HEK293 (cell line): Measurements from ENCODE around the gene AGAP5.
"Not testable (repeated sequence)": the region's sequence is repeated elsewhere in the genome, so short reads cannot be mapped to it uniquely, and the experiment has no call there.

Experiments used
- CTCF ChIA-PET: fragments of 350-600 bp; formaldehyde crosslinking; extraction: SDS; loops from one replicate; lab custom pipeline; 2021; ENCODE audit warnings: antibody characterized with exemption; lab: Yijun Ruan, JAX
- POLR2A ChIA-PET: fragments of 300-600 bp; formaldehyde crosslinking; extraction: SDS; loops from one replicate; lab custom pipeline; 2020; ENCODE audit warnings: antibody characterized with exemption, inconsistent platforms; lab: Yijun Ruan, JAX
- H3K27ac ChIP-seq: fragments of 200-500 bp; sonication (Bioruptor generic); 2 replicates; pipeline ENCODE4 v1.5.1; 2014; ENCODE audit warnings: low read depth, low read length, control low read depth, inconsistent platforms; ENCODE audit errors: extremely low read depth
- H3K36me3 ChIP-seq, 2 experiments: fragments of 200-500 bp in 1 of 2; sonication (Bioruptor generic) in 1 of 2; 1 replicate in 1 of 2; 2 replicates in 1 of 2; pipeline ENCODE4 v1.5.1; 2014 to 2017; ENCODE audit warnings: inconsistent platforms in 2 of 2, low read length in 2 of 2; ENCODE audit not compliant: control insufficient read depth in 2 of 2, insufficient read depth in 1 of 2
- H3K4me1 ChIP-seq: fragments of 200-500 bp; sonication (Bioruptor generic); 2 replicates; pipeline ENCODE4 v1.5.1; 2014; ENCODE audit warnings: mild to moderate bottlenecking, low read length, inconsistent platforms; ENCODE audit not compliant: control insufficient read depth, insufficient read depth
- H3K4me3 ChIP-seq: 2 replicates; pipeline ENCODE4 v1.5.1; 2011; ENCODE audit warnings: low read depth, mild to moderate bottlenecking, control low read depth, low read length, moderate library complexity
- H3K9me3 ChIP-seq: fragments of 200-500 bp; sonication (Bioruptor generic); 2 replicates; pipeline ENCODE4 v1.5.1; 2014; ENCODE audit warnings: low read depth, low read length, inconsistent platforms; ENCODE audit not compliant: control insufficient read depth, insufficient read depth
- AEBP2 ChIP-seq: fragments of 450-650 bp; formaldehyde crosslinking; IDR thresholded peaks from 2 replicates; pipeline ENCODE4 v1.5.1; 2016; ENCODE audit warnings: missing biosample characterization, missing genetic modification characterization, borderline replicate concordance
- KLF10 ChIP-seq: fragments of 450-650 bp; IDR thresholded peaks from 2 replicates; pipeline ENCODE4 v1.5.1; 2018; ENCODE audit warnings: missing biosample characterization, mild to moderate bottlenecking, missing genetic modification characterization
- ZFHX2 ChIP-seq: fragments of 450-650 bp; formaldehyde crosslinking; conservative IDR thresholded peaks from 2 replicates; pipeline ENCODE4 v1.5.1; 2016; ENCODE audit warnings: missing biosample characterization, missing genetic modification characterization
- ZNF155 ChIP-seq: fragments of 450-650 bp; formaldehyde crosslinking; IDR thresholded peaks from 2 replicates; pipeline ENCODE4 v1.5.1; 2016; ENCODE audit warnings: missing biosample characterization, missing genetic modification characterization
- ZNF18 ChIP-seq: fragments of 450-650 bp; formaldehyde crosslinking; IDR thresholded peaks from 2 replicates; pipeline ENCODE4 v1.5.1; 2016; ENCODE audit warnings: missing biosample characterization, missing genetic modification characterization
- ZNF2 ChIP-seq: fragments of 450-650 bp; formaldehyde crosslinking; IDR thresholded peaks from 2 replicates; pipeline ENCODE4 v1.5.1; 2016; ENCODE audit warnings: missing biosample characterization, missing genetic modification characterization
- ZNF521 ChIP-seq: fragments of 450-650 bp; formaldehyde crosslinking; IDR thresholded peaks from 2 replicates; pipeline ENCODE4 v1.5.1; 2017; ENCODE audit warnings: missing biosample characterization, mild to moderate bottlenecking, missing genetic modification characterization
- ZNF701 ChIP-seq: fragments of 450-650 bp; formaldehyde crosslinking; IDR thresholded peaks from 2 replicates; pipeline ENCODE4 v1.5.1; 2016; ENCODE audit warnings: missing biosample characterization, missing genetic modification characterization
- ZNF768 ChIP-seq: fragments of 450-650 bp; formaldehyde crosslinking; IDR thresholded peaks from 2 replicates; pipeline ENCODE4 v1.5.1; 2018; ENCODE audit warnings: missing biosample characterization, mild to moderate bottlenecking, missing genetic modification characterization
- ZNF791 ChIP-seq: fragments of 450-650 bp; formaldehyde crosslinking; IDR thresholded peaks from 2 replicates; pipeline ENCODE4 v1.5.1; 2016; ENCODE audit warnings: missing biosample characterization, missing genetic modification characterization
- ZNF830 ChIP-seq: fragments of 450-650 bp; IDR thresholded peaks from 2 replicates; pipeline ENCODE4 v1.5.0; 2018; ENCODE audit warnings: missing biosample characterization, missing genetic modification characterization, low read depth, mild to moderate bottlenecking, moderate library complexity
- ZXDB ChIP-seq: fragments of 450-650 bp; formaldehyde crosslinking; IDR thresholded peaks from 2 replicates; pipeline ENCODE4 v1.5.1; 2016; ENCODE audit warnings: missing biosample characterization, missing genetic modification characterization
- TF ChIP-seq, protein P1 (sequence below): fragments of 450-650 bp; formaldehyde crosslinking; IDR thresholded peaks from 2 replicates; pipeline ENCODE4 v1.5.1; 2016; ENCODE audit warnings: missing biosample characterization, missing genetic modification characterization
- TF ChIP-seq, protein P2 (sequence below): fragments of 450-650 bp; formaldehyde crosslinking; IDR thresholded peaks from 2 replicates; pipeline ENCODE4 v1.5.1; 2016; ENCODE audit warnings: missing biosample characterization, missing genetic modification characterization
- TF ChIP-seq, protein P3 (sequence below): fragments of 450-650 bp; formaldehyde crosslinking; IDR thresholded peaks from 2 replicates; pipeline ENCODE4 v1.5.1; 2016; ENCODE audit warnings: missing biosample characterization, missing genetic modification characterization
- TF ChIP-seq, protein P4 (sequence below): fragments of 450-650 bp; formaldehyde crosslinking; conservative IDR thresholded peaks from 2 replicates; pipeline ENCODE4 v1.5.1; 2016; ENCODE audit warnings: low read depth, missing biosample characterization, missing genetic modification characterization
- TF ChIP-seq, protein P5 (sequence below): fragments of 450-650 bp; formaldehyde crosslinking; IDR thresholded peaks from 2 replicates; pipeline ENCODE4 v1.5.1; 2016; ENCODE audit warnings: missing biosample characterization, missing genetic modification characterization

AGAP5 gene

GRCh38 chr10:73697675-73698159, at the start of gene AGAP5:
AGAP5 (minus strand) TSS chr10:73698109; CDS start chr10:73697755, 354 bp downstream.
- H3K9me3 ChIP-seq, CTCF ChIA-PET, POLR2A ChIA-PET, H3K36me3 ChIP-seq, H3K27ac ChIP-seq, H3K4me3 ChIP-seq, H3K4me1 ChIP-seq: not testable (repeated sequence)

- H3K36me3 ChIP-seq, result peaks cover 33 to 55% of the 10 kb centered on the region in 2 experiments
- TF ChIP-seq ZNF155 (no peak), ZNF701 (tag by site-specific recombination) (no peak), ZNF2 (tag by site-specific recombination) (no peak), ZNF521 (tag by site-specific recombination) (no peak), ZNF791 (no peak), AEBP2 (tag by site-specific recombination) (no peak), ZFHX2 (tag by site-specific recombination) (no peak), ZNF18 (tag by site-specific recombination) (no peak), KLF10 (tag by site-specific recombination) (no peak), ZNF830 (no peak), ZNF768 (tag by site-specific recombination) (no peak), ZXDB (tag by site-specific recombination) (no peak)
- TF ChIP-seq, protein P1, sequence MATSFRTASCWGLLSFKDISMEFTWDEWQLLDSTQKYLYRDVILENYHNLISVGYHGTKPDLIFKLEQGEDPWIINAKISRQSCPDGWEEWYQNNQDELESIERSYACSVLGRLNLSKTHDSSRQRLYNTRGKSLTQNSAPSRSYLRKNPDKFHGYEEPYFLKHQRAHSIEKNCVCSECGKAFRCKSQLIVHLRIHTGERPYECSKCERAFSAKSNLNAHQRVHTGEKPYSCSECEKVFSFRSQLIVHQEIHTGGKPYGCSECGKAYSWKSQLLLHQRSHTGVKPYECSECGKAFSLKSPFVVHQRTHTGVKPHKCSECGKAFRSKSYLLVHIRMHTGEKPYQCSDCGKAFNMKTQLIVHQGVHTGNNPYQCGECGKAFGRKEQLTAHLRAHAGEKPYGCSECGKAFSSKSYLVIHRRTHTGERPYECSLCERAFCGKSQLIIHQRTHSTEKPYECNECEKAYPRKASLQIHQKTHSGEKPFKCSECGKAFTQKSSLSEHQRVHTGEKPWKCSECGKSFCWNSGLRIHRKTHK (tag by site-specific recombination), result no peak
- TF ChIP-seq, protein P2, sequence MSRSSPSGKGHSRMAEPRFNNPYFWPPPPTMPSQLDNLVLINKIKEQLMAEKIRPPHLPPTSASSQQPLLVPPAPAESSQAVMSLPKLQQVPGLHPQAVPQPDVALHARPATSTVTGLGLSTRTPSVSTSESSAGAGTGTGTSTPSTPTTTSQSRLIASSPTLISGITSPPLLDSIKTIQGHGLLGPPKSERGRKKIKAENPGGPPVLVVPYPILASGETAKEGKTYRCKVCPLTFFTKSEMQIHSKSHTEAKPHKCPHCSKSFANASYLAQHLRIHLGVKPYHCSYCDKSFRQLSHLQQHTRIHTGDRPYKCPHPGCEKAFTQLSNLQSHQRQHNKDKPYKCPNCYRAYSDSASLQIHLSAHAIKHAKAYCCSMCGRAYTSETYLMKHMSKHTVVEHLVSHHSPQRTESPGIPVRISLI (tag by site-specific recombination), result no peak
- TF ChIP-seq, protein P3, sequence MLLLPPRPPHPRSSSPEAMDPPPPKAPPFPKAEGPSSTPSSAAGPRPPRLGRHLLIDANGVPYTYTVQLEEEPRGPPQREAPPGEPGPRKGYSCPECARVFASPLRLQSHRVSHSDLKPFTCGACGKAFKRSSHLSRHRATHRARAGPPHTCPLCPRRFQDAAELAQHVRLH (tag by site-specific recombination), result no peak
- TF ChIP-seq, protein P4, sequence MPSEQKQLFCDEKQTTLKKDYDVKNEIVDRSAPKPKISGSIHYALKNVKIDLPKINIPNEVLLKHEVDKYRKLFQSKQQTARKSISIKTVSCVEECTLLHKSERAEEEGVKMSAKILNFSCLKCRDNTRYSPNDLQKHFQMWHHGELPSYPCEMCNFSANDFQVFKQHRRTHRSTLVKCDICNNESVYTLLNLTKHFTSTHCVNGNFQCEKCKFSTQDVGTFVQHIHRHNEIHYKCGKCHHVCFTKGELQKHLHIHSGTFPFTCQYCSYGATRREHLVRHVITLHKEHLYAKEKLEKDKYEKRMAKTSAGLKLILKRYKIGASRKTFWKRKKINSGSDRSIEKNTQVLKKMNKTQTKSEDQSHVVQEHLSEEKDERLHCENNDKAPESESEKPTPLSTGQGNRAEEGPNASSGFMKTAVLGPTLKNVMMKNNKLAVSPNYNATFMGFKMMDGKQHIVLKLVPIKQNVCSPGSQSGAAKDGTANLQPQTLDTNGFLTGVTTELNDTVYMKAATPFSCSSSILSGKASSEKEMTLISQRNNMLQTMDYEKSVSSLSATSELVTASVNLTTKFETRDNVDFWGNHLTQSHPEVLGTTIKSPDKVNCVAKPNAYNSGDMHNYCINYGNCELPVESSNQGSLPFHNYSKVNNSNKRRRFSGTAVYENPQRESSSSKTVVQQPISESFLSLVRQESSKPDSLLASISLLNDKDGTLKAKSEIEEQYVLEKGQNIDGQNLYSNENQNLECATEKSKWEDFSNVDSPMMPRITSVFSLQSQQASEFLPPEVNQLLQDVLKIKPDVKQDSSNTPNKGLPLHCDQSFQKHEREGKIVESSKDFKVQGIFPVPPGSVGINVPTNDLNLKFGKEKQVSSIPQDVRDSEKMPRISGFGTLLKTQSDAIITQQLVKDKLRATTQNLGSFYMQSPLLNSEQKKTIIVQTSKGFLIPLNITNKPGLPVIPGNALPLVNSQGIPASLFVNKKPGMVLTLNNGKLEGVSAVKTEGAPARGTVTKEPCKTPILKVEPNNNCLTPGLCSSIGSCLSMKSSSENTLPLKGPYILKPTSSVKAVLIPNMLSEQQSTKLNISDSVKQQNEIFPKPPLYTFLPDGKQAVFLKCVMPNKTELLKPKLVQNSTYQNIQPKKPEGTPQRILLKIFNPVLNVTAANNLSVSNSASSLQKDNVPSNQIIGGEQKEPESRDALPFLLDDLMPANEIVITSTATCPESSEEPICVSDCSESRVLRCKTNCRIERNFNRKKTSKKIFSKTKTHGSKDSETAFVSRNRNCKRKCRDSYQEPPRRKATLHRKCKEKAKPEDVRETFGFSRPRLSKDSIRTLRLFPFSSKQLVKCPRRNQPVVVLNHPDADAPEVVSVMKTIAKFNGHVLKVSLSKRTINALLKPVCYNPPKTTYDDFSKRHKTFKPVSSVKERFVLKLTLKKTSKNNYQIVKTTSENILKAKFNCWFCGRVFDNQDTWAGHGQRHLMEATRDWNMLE (tag by site-specific recombination), result no peak
- TF ChIP-seq, protein P5, sequence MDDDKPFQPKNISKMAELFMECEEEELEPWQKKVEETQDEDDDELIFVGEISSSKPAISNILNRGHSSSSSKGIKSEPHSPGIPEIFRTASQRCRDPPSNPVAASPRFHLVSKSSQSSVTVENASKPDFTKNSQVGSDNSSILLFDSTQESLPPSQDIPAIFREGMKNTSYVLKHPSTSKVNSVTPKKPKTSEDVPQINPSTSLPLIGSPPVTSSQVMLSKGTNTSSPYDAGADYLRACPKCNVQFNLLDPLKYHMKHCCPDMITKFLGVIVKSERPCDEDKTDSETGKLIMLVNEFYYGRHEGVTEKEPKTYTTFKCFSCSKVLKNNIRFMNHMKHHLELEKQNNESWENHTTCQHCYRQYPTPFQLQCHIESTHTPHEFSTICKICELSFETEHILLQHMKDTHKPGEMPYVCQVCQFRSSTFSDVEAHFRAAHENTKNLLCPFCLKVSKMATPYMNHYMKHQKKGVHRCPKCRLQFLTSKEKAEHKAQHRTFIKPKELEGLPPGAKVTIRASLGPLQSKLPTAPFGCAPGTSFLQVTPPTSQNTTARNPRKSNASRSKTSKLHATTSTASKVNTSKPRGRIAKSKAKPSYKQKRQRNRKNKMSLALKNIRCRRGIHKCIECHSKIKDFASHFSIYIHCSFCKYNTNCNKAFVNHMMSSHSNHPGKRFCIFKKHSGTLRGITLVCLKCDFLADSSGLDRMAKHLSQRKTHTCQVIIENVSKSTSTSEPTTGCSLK (tag by site-specific recombination), result no peak
- TF ChIP-seq, all 188 proteins: peak for 0
- Histone ChIP-seq H3K4me1 (no peaks in the 10 kb centered on the region), H3K9me3 (no peaks in the 10 kb centered on the region), H3K27ac (no peak overlapping the region), H3K4me3 (no peak overlapping the region)
- ChIA-PET CTCF (no interaction called here), POLR2A (interaction anchor here (0.9 to 1.0 kb wide), 2 partner anchors 16 to 23 kb away, joined by 3 read pairs; no protein-coding TSS in a partner anchor)
These were observed 48.8 kb upstream of the AGAP5 start for GRCh38 chr10:73746721-73747120.
